Liver (tissue), 9 donors: ENCODE measurements around the gene CD109. TPM values are rescaled to one million over a fixed set of nuclear protein-coding genes. Genes with fewer than 3 reads are reported as not detected.

ENCODE experiments used
- DNase-seq: peaks from one replicate; pipeline ENCODE4 v3.0.0-alpha.2; 2017; ENCODE audit warnings: low spot score
- H3K27ac ChIP-seq, 2 donors: one replicate each; pipeline ENCODE4 v1.7.0; 2013; ENCODE audit warnings: inconsistent platforms in 2 of 2, low read length in 2 of 2, control low read depth in 1 of 2, low read depth in 1 of 2, mild to moderate bottlenecking in 1 of 2
- H3K27me3 ChIP-seq, 4 donors: one replicate each; pipeline versions ENCODE4 v1.6.1 to v1.7.0; 2013; ENCODE audit warnings: low read length in 3 of 4, inconsistent platforms in 1 of 4, mild to moderate bottlenecking in 1 of 4, moderate library complexity in 1 of 4; ENCODE audit not compliant: control insufficient read depth in 4 of 4, insufficient read depth in 4 of 4
- H3K36me3 ChIP-seq, 4 donors: one replicate each; pipeline versions ENCODE4 v1.6.1 to v1.7.0; 2013; ENCODE audit warnings: low read length in 3 of 4, mild to moderate bottlenecking in 3 of 4, low read depth in 1 of 4, moderate library complexity in 1 of 4; ENCODE audit not compliant: control insufficient read depth in 4 of 4, insufficient read depth in 3 of 4
- H3K4me1 ChIP-seq, 4 donors: one replicate each; pipeline versions ENCODE4 v1.6.1 to v1.7.0; 2013; ENCODE audit warnings: low read length in 3 of 4, mild to moderate bottlenecking in 3 of 4, moderate library complexity in 1 of 4; ENCODE audit not compliant: control insufficient read depth in 4 of 4, insufficient read depth in 4 of 4
- H3K4me3 ChIP-seq, 3 donors: one replicate each; pipeline versions ENCODE4 v1.6.1 to v1.7.0; 2013; ENCODE audit warnings: low read length in 3 of 3, control low read depth in 1 of 3, low read depth in 1 of 3, mild to moderate bottlenecking in 1 of 3
- H3K9ac ChIP-seq, 2 donors: one replicate each; pipeline ENCODE4 v1.7.0; 2013; ENCODE audit warnings: low read length in 2 of 2, mild to moderate bottlenecking in 2 of 2, moderate library complexity in 2 of 2, control low read depth in 1 of 2, low read depth in 1 of 2
- H3K9me3 ChIP-seq, 4 donors: one replicate each; pipeline versions ENCODE4 v1.6.1 to v1.7.0; 2013; ENCODE audit warnings: low read length in 3 of 4; ENCODE audit not compliant: control insufficient read depth in 4 of 4
- ATF3 ChIP-seq: IDR thresholded peaks from 2 replicates; pipeline ENCODE4 v1.6.1; 2016; ENCODE audit warnings: antibody characterized with exemption
- EGR1 ChIP-seq, 2 donors: IDR thresholded peaks; 2 replicates each; pipeline ENCODE4 v1.6.1; 2016 to 2018; ENCODE audit warnings: antibody characterized with exemption in 2 of 2, low read depth in 2 of 2
- FOXA1 ChIP-seq: IDR thresholded peaks from 2 replicates; pipeline ENCODE4 v1.6.1; 2016; ENCODE audit warnings: antibody characterized with exemption
- FOXA2 ChIP-seq: IDR thresholded peaks from 2 replicates; pipeline ENCODE4 v1.6.1; 2016; ENCODE audit warnings: antibody characterized with exemption
- GABPA ChIP-seq, 2 donors: IDR thresholded peaks in 1 of 2; conservative IDR thresholded peaks in 1 of 2; 2 replicates each; pipeline ENCODE4 v1.6.1; 2016; ENCODE audit warnings: antibody characterized with exemption in 2 of 2, mild to moderate bottlenecking in 1 of 2, moderate library complexity in 1 of 2
- HNF4A ChIP-seq, 2 donors: conservative IDR thresholded peaks; 2 replicates each; pipeline ENCODE4 v1.6.1; 2016; ENCODE audit warnings: antibody characterized with exemption in 2 of 2, mild to moderate bottlenecking in 2 of 2
- HNF4G ChIP-seq: IDR thresholded peaks from 2 replicates; pipeline ENCODE4 v1.6.1; 2016; ENCODE audit warnings: antibody characterized with exemption
- JUND ChIP-seq, 2 donors: IDR thresholded peaks; 2 replicates each; pipeline ENCODE4 v1.6.1; 2016; ENCODE audit warnings: antibody characterized with exemption in 2 of 2
- MAX ChIP-seq: IDR thresholded peaks from 2 replicates; pipeline ENCODE4 v1.6.1; 2016; ENCODE audit warnings: antibody characterized with exemption
- NR2F2 ChIP-seq: IDR thresholded peaks from 2 replicates; pipeline ENCODE4 v1.6.1; 2016; ENCODE audit warnings: antibody characterized with exemption
- RAD21 ChIP-seq, 2 donors: IDR thresholded peaks; 2 replicates each; pipeline ENCODE4 v1.6.1; 2016; ENCODE audit warnings: antibody characterized with exemption in 2 of 2, mild to moderate bottlenecking in 2 of 2
- REST ChIP-seq: IDR thresholded peaks from 2 replicates; pipeline ENCODE4 v1.6.1; 2016; ENCODE audit warnings: antibody characterized with exemption, mild to moderate bottlenecking
- RXRA ChIP-seq, 2 donors: IDR thresholded peaks; 2 replicates each; pipeline ENCODE4 v1.6.1; 2017 to 2018; ENCODE audit warnings: antibody characterized with exemption in 2 of 2, mild to moderate bottlenecking in 1 of 2
- SP1 ChIP-seq: IDR thresholded peaks from 2 replicates; pipeline ENCODE4 v1.6.1; 2018; ENCODE audit warnings: antibody characterized with exemption, mild to moderate bottlenecking
- TAF1 ChIP-seq: conservative IDR thresholded peaks from 2 replicates; pipeline ENCODE4 v1.6.1; 2016; ENCODE audit warnings: antibody characterized with exemption, mild to moderate bottlenecking
- YY1 ChIP-seq: IDR thresholded peaks from 2 replicates; pipeline ENCODE4 v1.6.1; 2016; ENCODE audit warnings: antibody characterized with exemption, mild to moderate bottlenecking
- ZBTB33 ChIP-seq: IDR thresholded peaks from 2 replicates; pipeline ENCODE4 v1.6.1; 2016; ENCODE audit warnings: antibody characterized with exemption
- WGBS: extraction: QIAGEN DNeasy Blood & Tissue Kit; methylation state at CpG from one replicate; pipeline ENCODE4 v1.1.7; 2013; 5-methylcytosine and 5-hydroxymethylcytosine counted together
- polyA plus RNA-seq, 2 donors: library from polyadenylated mRNA; stranded (reverse) in 1 of 2; unstranded in 1 of 2; fragments of 200-250 nt in 1 of 2; fragments of >200 nt in 1 of 2; fragmentation: Nextera tagmentation in 1 of 2; extraction: Ambion mirVana in 1 of 2; gene quantifications; one replicate each; pipeline versions ENCODE4 v1.2.1 to v1.2.3, GENCODE V29; 2013 to 2015
- total RNA-seq, 2 donors: library from RNA; depleted of rRNA; stranded (reverse); fragments of >200 nt; gene quantifications; one replicate each; pipeline ENCODE4 v1.2.3, GENCODE V29; 2014
- donor health status: healthy.
- donor health status: healthy.
- donor health status: healthy.
- donor health status: healthy.
- donor health status: healthy.

Gene CD109
- total and polyA plus RNA-seq, 4 donors, result 0.18 to 2.0 (median 0.32) TPM

- H3K4me1 ChIP-seq, result peaks cover 0 to 8% (median 3%) of the 10 kb centered on the region in 4 donors
- 93% methylated on average over 2 of the region's 2 CpGs for WGBS
- H3K27ac ChIP-seq, result no peak overlapping the region
- DNase-seq, result no peak
- H3K9ac ChIP-seq, result no peak overlapping the region
- H3K4me3 ChIP-seq, result no peak overlapping the region
- TF ChIP-seq RAD21 (IDR thresholded peaks at IDR 0.05) (no peak), SP1 (no peak), EGR1 (IDR thresholded peaks at IDR 0.05; ENCODE audit: low read depth in 2 of 2) (no peak), ATF3 (no peak), ZBTB33 (no peak), GABPA (IDR thresholded peaks at IDR 0.05 in 1 of 2, conservative IDR thresholded peaks at IDR 0.05 in 1 of 2) (no peak), MAX (no peak), RXRA (IDR thresholded peaks at IDR 0.05) (no peak), FOXA2 (no peak), HNF4G (no peak), FOXA1 (no peak), NR2F2 (no peak), JUND (IDR thresholded peaks at IDR 0.05) (no peak), REST (no peak)
- H3K27me3 ChIP-seq, result no peaks in the 10 kb centered on the region
- no peaks in the 10 kb centered on the region for H3K36me3 ChIP-seq
- no peaks in the 10 kb centered on the region for H3K9me3 ChIP-seq
Measured at GRCh38 chr6:73656531-73657145, 39.4 kb upstream of the CD109 start.

GRCh38 chr6:73657201-73657600 is 38.8 kb upstream of the CD109 start:
- H3K9me3 ChIP-seq, result no peaks in the 10 kb centered on the region
- H3K36me3 ChIP-seq, result no peaks in the 10 kb centered on the region
- no peaks in the 10 kb centered on the region for H3K27me3 ChIP-seq
- H3K4me1 ChIP-seq, result peaks cover 0 to 8% (median 3%) of the 10 kb centered on the region in 4 donors
- no peak overlapping the region for H3K9ac ChIP-seq
- no peak overlapping the region for H3K4me3 ChIP-seq
- WGBS, result 87% methylated on average over 3 of the region's 3 CpGs
- no peak for DNase-seq
- H3K27ac ChIP-seq, result no peak overlapping the region
- no peak for TF ChIP-seq ZBTB33
- no peak for TF ChIP-seq MAX
- no peak for TF ChIP-seq FOXA2
- no peak for TF ChIP-seq RXRA (IDR thresholded peaks at IDR 0.05)
- no peak for TF ChIP-seq YY1
- TF ChIP-seq HNF4A (conservative IDR thresholded peaks at IDR 0.05), result no peak
- TF ChIP-seq RAD21 (IDR thresholded peaks at IDR 0.05), result no peak
- no peak for TF ChIP-seq NR2F2
- TF ChIP-seq ATF3, result no peak
- no peak for TF ChIP-seq TAF1
- TF ChIP-seq REST, result no peak
- no peak for TF ChIP-seq HNF4G
- no peak for TF ChIP-seq JUND (IDR thresholded peaks at IDR 0.05)
